D721Med (cell line): Measurements from ENCODE around the gene SLC39A3.

Experiments
- DNase-seq: peaks from one replicate; pipeline ENCODE4 v3.0.0; 2011; ENCODE audit warnings: low spot score; ENCODE audit not compliant: insufficient read length
- FAIRE-seq: peaks from 2 replicates; lab custom pipeline; 2011; peaks lifted over from hg19 to GRCh38; lab: Jason Lieb, UNC
- TF ChIP-seq, protein P1 (sequence below): IDR thresholded peaks from 2 replicates; pipeline ENCODE4 v1.5.1; 2012; ENCODE audit warnings: mild to moderate bottlenecking, control low read depth; ENCODE audit not compliant: insufficient read depth; ENCODE audit errors: missing control alignments

The SLC39A3 gene

DNA sequence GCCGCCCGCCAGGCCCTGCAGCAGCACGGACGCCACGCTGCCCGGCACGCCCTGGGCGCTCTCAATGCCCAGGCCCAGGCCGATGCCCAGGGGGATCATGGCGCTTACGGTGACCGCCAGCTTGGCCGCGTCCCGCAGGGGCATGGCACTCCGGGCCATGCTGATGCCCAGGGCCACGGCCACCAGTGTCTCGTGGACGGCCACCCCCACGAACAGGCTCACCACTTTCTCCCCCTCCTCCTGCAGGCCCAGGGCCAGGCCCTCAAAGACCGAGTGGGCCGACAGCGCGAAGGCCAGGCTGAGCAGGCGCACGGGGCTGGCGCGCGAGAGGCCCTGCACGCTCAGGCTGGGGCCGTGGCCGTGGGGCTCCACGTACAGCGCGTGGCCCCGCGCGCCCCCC lies 6.9 kb downstream of the SLC39A3 start:
- DNase-seq: no peak
- no peak for FAIRE-seq

DNA sequence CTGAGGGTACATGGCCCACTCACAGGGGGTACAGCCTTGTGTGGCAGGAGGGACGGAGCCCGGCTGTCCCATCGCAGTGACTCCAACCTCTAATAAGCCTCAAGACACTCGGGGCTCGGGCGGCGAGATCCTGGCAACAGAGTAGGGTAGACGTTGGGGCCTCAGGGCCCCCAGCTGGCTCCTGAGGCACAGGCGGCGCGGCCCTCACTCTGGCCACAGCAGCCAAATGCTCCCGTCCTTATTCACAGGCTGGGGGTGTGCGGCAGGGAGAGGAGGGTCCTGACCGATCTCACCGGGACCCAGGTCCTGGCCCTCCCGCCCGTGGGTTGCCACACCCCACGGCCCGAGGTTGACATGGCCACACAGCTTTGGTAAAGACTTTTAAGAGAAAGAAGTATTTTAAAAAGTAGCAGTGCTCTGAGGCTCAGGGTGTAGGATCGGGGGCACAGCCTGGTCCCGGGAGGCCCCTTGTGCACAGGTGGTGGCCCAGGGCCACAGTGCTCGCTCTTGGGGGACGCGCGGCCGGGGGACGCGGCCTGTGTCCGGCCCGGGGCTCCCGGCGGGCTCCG lies 7.6 kb downstream of the SLC39A3 start:
- FAIRE-seq: no peak
- no peak for DNase-seq
- TF ChIP-seq, protein P1, sequence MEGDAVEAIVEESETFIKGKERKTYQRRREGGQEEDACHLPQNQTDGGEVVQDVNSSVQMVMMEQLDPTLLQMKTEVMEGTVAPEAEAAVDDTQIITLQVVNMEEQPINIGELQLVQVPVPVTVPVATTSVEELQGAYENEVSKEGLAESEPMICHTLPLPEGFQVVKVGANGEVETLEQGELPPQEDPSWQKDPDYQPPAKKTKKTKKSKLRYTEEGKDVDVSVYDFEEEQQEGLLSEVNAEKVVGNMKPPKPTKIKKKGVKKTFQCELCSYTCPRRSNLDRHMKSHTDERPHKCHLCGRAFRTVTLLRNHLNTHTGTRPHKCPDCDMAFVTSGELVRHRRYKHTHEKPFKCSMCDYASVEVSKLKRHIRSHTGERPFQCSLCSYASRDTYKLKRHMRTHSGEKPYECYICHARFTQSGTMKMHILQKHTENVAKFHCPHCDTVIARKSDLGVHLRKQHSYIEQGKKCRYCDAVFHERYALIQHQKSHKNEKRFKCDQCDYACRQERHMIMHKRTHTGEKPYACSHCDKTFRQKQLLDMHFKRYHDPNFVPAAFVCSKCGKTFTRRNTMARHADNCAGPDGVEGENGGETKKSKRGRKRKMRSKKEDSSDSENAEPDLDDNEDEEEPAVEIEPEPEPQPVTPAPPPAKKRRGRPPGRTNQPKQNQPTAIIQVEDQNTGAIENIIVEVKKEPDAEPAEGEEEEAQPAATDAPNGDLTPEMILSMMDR: no peak

More for the DNA sequence above, 6.9 kb downstream of the SLC39A3 start:
- TF ChIP-seq, protein P1: no peak

- TF ChIP-seq, protein P1: no peak
- DNase-seq: no peak
- FAIRE-seq: no peak
Observed at GRCh38 chr19:2731181-2731995, 8.4 kb downstream of the SLC39A3 start.

GRCh38 chr19:2729943-2730818 lies 9.6 kb downstream of the SLC39A3 start:
- TF ChIP-seq, protein P1: no peak
- no peak for DNase-seq
- no peak for FAIRE-seq

- DNase-seq (no peak), FAIRE-seq (no peak)
- TF ChIP-seq, protein P1: no peak
Observed at GRCh38 chr19:2728783-2729387, 10.9 kb downstream of the SLC39A3 start.

- FAIRE-seq (no peak), DNase-seq (no peak)
- TF ChIP-seq, protein P1: no peak
Observed at GRCh38 chr19:2727640-2727944, 12.2 kb downstream of the SLC39A3 start.
